Astrocyte of the spinal cord (primary cell): ENCODE data around the gene ARHGEF6.

ENCODE experiments used
- DNase-seq: peaks from one replicate; pipeline ENCODE4 v3.0.0; 2011; ENCODE audit warnings: low read depth, low spot score
- H3K4me3 ChIP-seq: 2 replicates; pipeline ENCODE4 v1.5.1; 2011; ENCODE audit warnings: low read depth, mild to moderate bottlenecking, low read length, moderate library complexity
- CTCF ChIP-seq: IDR thresholded peaks from 2 replicates; pipeline ENCODE4 v1.5.1; 2012; ENCODE audit warnings: low read depth, mild to moderate bottlenecking, low read length, inconsistent platforms
- in situ Hi-C: cut with HindIII; loops from 2 replicates; pipeline ENCODE4 v1.10.0; 2017; ENCODE audit warnings: low sequenced_read_pairs

ARHGEF6 gene

GRCh38 chrX:136652822-136653723, 127.7 kb downstream of the ARHGEF6 start:
- no peak overlapping the region for H3K4me3 ChIP-seq
- in situ Hi-C loops, result no loop called here
- no peak for TF ChIP-seq CTCF
- DNase-seq, result no peak

GRCh38 chrX:136650811-136651210, 129.9 kb downstream of the ARHGEF6 start:
- DNase-seq, result no peak
- TF ChIP-seq CTCF, result no peak
- H3K4me3 ChIP-seq, result no peak overlapping the region
- in situ Hi-C loops, result no loop called here

GRCh38 chrX:136647677-136648360, 132.9 kb downstream of the ARHGEF6 start, which contains the start of gene CD40LG:
TSS of gene CD40LG (plus strand) at chrX:136648158. CDS start at chrX:136648249, 91 bp downstream.
- no peak for TF ChIP-seq CTCF
- in situ Hi-C loops, result no loop called here
- no peak for DNase-seq
- H3K4me3 ChIP-seq, result no peak within 1 kb of the TSS

- no peak for TF ChIP-seq CTCF
- in situ Hi-C loops, result no loop called here
- DNase-seq, result no peak
- no peak overlapping the region for H3K4me3 ChIP-seq
Measured at GRCh38 chrX:136646602-136647239, 134.0 kb downstream of the ARHGEF6 start.

GRCh38 chrX:136643243-136643642, 137.5 kb downstream of the ARHGEF6 start:
- TF ChIP-seq CTCF, result no peak
- DNase-seq, result no peak
- in situ Hi-C loops, result no loop called here
- no peak overlapping the region for H3K4me3 ChIP-seq

- H3K4me3 ChIP-seq, result no peak overlapping the region
- in situ Hi-C loops, result no loop called here
- TF ChIP-seq CTCF, result no peak
- peak; percentile 6 for DNase-seq
Measured at GRCh38 chrX:136639506-136640176, 141.1 kb downstream of the ARHGEF6 start.
